ENCODE data around the gene MLLT1. TPM values are rescaled to one million over a fixed set of nuclear protein-coding genes. Genes with fewer than 3 reads are reported as not detected.
A peak's percentile ranks its signal among the peaks of the same experiment; 100 is the strongest.

The MLLT1 gene
- total RNA-seq, 1 donor from 2014 or later, result 36.0 TPM

DNA sequence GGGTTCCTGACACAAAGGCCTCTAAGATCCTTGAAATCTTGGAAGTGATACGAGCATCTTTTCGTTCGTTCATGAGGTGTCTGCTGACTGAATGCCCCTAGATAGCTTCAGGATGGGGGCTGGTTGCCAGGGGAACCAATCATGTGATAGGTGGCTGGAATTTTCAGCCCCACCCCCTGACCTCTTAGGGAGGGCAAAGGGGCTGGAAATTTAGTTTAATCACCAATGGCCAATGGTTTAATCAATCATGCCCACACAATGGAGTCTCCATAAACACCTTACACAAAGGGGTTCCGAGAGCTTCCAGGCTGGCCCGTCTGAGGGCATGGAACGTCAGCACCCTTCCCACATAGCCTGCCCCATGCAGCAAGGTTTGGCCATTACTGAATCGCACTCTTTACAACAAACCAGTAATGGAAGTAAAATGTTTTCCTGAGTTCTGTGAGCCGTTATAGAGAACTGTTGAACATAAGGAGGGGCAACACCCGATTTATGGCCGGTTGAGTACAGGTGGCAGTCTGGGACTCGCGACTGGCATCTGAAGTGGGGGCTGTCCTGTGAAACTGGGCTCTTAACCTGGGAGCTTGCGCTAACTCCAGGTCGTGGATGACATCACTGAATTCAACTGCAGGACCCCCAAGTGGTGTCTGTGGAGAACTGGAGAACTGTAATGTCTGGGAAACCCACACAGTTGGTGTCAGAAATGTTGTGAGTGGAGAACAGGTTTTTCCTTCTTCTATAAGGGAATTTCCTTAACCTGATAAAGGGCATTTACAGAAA is 25.6 kb downstream of the MLLT1 start:
- DNase-seq, result no peak
- TF ChIP-seq CTCF (IDR thresholded peaks at IDR 0.05; ENCODE audit: borderline replicate concordance), result no peak
- Histone ChIP-seq H3K9me3 (replicated peaks) (no peaks in the 10 kb centered on the region), H3K27ac (replicated peaks) (no peak overlapping the region), H3K4me3 (no peak overlapping the region), H3K36me3 (peaks cover 8% of the 10 kb centered on the region), H3K27me3 (ENCODE audit: low read depth) (no peaks in the 10 kb centered on the region), H3K4me1 (peaks cover 22% of the 10 kb centered on the region)
- intact Hi-C loops (cut with micrococcal nuclease), result no loop called here

DNA sequence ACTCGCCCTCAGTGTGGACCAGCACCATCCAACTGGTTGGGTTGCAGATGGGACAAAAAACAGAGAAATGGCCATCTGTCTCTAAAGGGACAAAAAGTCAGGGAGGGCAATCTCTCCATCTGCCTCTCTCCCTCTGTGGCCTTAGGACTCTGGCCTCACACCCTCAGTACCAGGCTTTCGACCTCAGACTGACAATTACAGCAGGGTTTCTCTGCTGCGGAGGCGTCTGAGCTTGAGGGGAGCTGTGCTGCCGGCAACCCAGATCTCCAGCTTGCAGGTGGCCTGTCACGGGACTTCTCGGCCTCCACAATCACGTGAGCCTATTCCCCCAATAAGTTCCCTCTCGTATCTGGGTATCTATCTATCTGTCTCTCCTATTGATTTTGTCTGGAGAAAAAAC is 27.7 kb downstream of the MLLT1 start:
- no peak for TF ChIP-seq CTCF (IDR thresholded peaks at IDR 0.05; ENCODE audit: borderline replicate concordance)
- peaks cover 5% of the 10 kb centered on the region for H3K36me3 ChIP-seq
- no peaks in the 10 kb centered on the region for H3K9me3 ChIP-seq (replicated peaks)
- no peak overlapping the region for H3K27ac ChIP-seq (replicated peaks)
- no peaks in the 10 kb centered on the region for H3K27me3 ChIP-seq (ENCODE audit: low read depth)
- H3K4me1 ChIP-seq, result peaks cover 34% of the 10 kb centered on the region
- no peak overlapping the region for H3K4me3 ChIP-seq
- intact Hi-C loops (cut with micrococcal nuclease), result no loop called here
- no peak for DNase-seq

DNA sequence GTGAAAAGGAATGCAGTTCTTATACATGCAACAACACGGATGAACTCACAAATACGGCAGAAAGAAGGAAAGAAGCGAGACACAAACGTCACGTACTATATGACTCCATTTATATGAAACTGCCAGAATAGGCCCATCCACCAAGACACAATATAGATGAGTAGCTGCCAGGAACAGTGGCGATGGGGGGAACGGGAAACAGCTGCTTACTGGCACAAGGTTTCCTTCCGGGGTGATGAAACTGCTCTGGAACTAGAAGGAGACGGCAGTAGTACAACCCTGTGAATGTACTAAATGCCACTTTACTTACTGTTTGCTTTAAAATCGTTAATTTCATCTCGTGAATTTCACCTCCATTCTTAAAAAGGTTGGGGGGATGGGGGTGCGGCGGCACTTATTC is 28.9 kb downstream of the MLLT1 start:
- peaks cover 36% of the 10 kb centered on the region for H3K4me1 ChIP-seq
- no peak for DNase-seq
- TF ChIP-seq CTCF (IDR thresholded peaks at IDR 0.05; ENCODE audit: borderline replicate concordance), result no peak
- intact Hi-C loops (cut with micrococcal nuclease), result no loop called here
- H3K4me3 ChIP-seq, result no peak overlapping the region
- no peak overlapping the region for H3K27ac ChIP-seq (replicated peaks)
- H3K36me3 ChIP-seq, result peaks cover 5% of the 10 kb centered on the region
- H3K9me3 ChIP-seq (replicated peaks), result no peaks in the 10 kb centered on the region
- H3K27me3 ChIP-seq (ENCODE audit: low read depth), result no peaks in the 10 kb centered on the region

DNA sequence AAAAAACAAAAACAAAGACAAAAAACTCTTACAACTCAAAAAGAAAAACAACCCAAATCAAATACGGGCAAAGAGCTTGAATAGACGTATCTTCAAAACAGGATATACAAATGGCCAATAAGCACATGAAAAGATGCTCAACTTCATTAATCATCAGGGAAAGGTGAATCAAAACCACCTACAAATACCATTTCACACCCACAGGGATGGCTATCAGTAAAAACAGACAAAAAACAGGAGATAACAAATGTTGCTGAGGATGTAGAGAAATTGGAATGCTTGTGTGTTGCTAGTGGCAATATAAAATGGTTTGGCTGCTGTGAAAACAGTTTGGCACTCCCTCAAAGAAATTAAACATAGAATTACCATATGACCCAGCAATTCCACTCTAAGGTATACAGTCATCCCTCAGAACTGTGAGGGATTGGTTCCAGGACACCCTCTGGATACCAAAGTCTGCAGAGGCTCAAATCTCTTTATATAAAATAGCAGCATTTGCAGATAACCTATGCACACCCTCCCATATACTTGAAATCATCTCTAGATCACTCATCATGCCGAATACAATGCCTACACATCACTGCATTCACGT is 29.7 kb downstream of the MLLT1 start:
- no peak for TF ChIP-seq CTCF (IDR thresholded peaks at IDR 0.05; ENCODE audit: borderline replicate concordance)
- H3K4me3 ChIP-seq, result no peak overlapping the region
- H3K9me3 ChIP-seq (replicated peaks), result no peaks in the 10 kb centered on the region
- H3K27me3 ChIP-seq (ENCODE audit: low read depth), result no peaks in the 10 kb centered on the region
- H3K27ac ChIP-seq (replicated peaks), result peak overlapping the region; percentile 56
- peaks cover 5% of the 10 kb centered on the region for H3K36me3 ChIP-seq
- intact Hi-C loops (cut with micrococcal nuclease), result no loop called here
- no peak for DNase-seq
- H3K4me1 ChIP-seq, result peaks cover 36% of the 10 kb centered on the region

- no peak for DNase-seq
- no peaks in the 10 kb centered on the region for H3K9me3 ChIP-seq (replicated peaks)
- intact Hi-C loops (cut with micrococcal nuclease), result no loop called here
- peaks cover 5% of the 10 kb centered on the region for H3K36me3 ChIP-seq
- peak overlapping the region; percentile 56 for H3K27ac ChIP-seq (replicated peaks)
- peaks cover 41% of the 10 kb centered on the region for H3K4me1 ChIP-seq
- H3K4me3 ChIP-seq, result no peak overlapping the region
- TF ChIP-seq CTCF (IDR thresholded peaks at IDR 0.05; ENCODE audit: borderline replicate concordance), result no peak
- no peaks in the 10 kb centered on the region for H3K27me3 ChIP-seq (ENCODE audit: low read depth)
These were observed 30.5 kb downstream of the MLLT1 start for GRCh38 chr19:6249296-6249695.
